Renal cortex interstitium (tissue), 11 donors: ENCODE measurements around the gene LIMA1. TPM values are rescaled to one million over a fixed set of nuclear protein-coding genes. Genes with fewer than 3 reads are reported as not detected.
"Not testable (repeated sequence)": the region's sequence is repeated elsewhere in the genome, so short reads cannot be mapped to it uniquely, and the experiment has no call there.

Source experiments
- DNase-seq, 11 donors: peaks; one replicate each; pipeline ENCODE4 v3.0.0-alpha.2; 2013; ENCODE audit warnings: low read depth in 9 of 11, low spot score in 4 of 11; ENCODE audit errors: extremely low read depth in 1 of 11
- polyA plus RNA-seq, 3 donors: library from polyadenylated mRNA; unstranded; fragments of 120-200 nt; gene quantifications; one replicate each; pipeline ENCODE4 v1.2.1, GENCODE V29; 2013; ENCODE audit not compliant: insufficient read length in 3 of 3

LIMA1 gene
- polyA plus RNA-seq, 3 donors: 76.3 to 97.0 (median 83.8) TPM

- no peak for DNase-seq
Measured at GRCh38 chr12:50257236-50258166, 25.8 kb downstream of the LIMA1 start.

- no peak for DNase-seq
Measured at GRCh38 chr12:50256761-50257160, 26.6 kb downstream of the LIMA1 start.

GRCh38 chr12:50252977-50253602, 30.2 kb downstream of the LIMA1 start:
- no peak for DNase-seq

- no peak for DNase-seq
Measured at GRCh38 chr12:50251619-50252252, 31.6 kb downstream of the LIMA1 start.

- no peak for DNase-seq
Measured at GRCh38 chr12:50249464-50250182, 33.7 kb downstream of the LIMA1 start.

- DNase-seq: no peak
Measured at GRCh38 chr12:50248883-50249282, 34.4 kb downstream of the LIMA1 start.

- no peak for DNase-seq
Measured at GRCh38 chr12:50248411-50248810, 34.9 kb downstream of the LIMA1 start.

GRCh38 chr12:50247665-50248064, 35.7 kb downstream of the LIMA1 start:
- not testable (repeated sequence) for DNase-seq

- DNase-seq: no peak
Measured at GRCh38 chr12:50246873-50247612, 36.3 kb downstream of the LIMA1 start.

GRCh38 chr12:50246197-50246865, 37.0 kb downstream of the LIMA1 start:
- DNase-seq: no peak

- no peak for DNase-seq
Measured at GRCh38 chr12:50243507-50243906, 39.8 kb downstream of the LIMA1 start.

- DNase-seq: no peak
Measured at GRCh38 chr12:50242751-50243191, 40.5 kb downstream of the LIMA1 start.

- DNase-seq: no peak
Measured at GRCh38 chr12:50241178-50241577, 42.1 kb downstream of the LIMA1 start.

GRCh38 chr12:50240792-50241114, 42.6 kb downstream of the LIMA1 start:
- no peak for DNase-seq

- DNase-seq: no peak
Measured at GRCh38 chr12:50240096-50240791, 43.1 kb downstream of the LIMA1 start.

- DNase-seq: no peak
Measured at GRCh38 chr12:50239355-50239891, 43.9 kb downstream of the LIMA1 start.

GRCh38 chr12:50234347-50234746, 49.0 kb downstream of the LIMA1 start:
- no peak for DNase-seq
